ENCODE data around the gene DNAJB1. TPM values are rescaled to one million over a fixed set of nuclear protein-coding genes. Genes with fewer than 3 reads are reported as not detected.

The DNAJB1 gene
- total and polyA plus RNA-seq, 4 donors: 72.2 to 171 (median 94.5) TPM

- H3K4me1 ChIP-seq (ENCODE audit: control insufficient read depth in 5 of 5, insufficient read depth in 5 of 5, low read length in 5 of 5): peaks cover 0 to 88% (median 22%) of the 10 kb centered on the region in 5 donors
- 47 to 49% methylated on average over 26 of the region's 26 CpGs for WGBS, 2 donors
- TF ChIP-seq CTCF (IDR thresholded peaks at IDR 0.05; ENCODE audit: control extremely low read depth, extremely low read depth): no peak
- DNase-seq (peak; percentile 92 to 95 (median 95)), ATAC-seq (ENCODE audit: insufficient read depth, low FRiP score) (no peak)
- H3K27ac ChIP-seq (ENCODE audit: low read depth in 1 of 2, low read length in 1 of 2): peak overlapping the region in 1 of 2 donors; percentile 26
- H3K36me3 ChIP-seq (ENCODE audit: control insufficient read depth in 4 of 4, insufficient read depth in 4 of 4, low read length in 4 of 4): peaks cover 3 to 32% (median 14%) of the 10 kb centered on the region in 4 donors
- H3K9me3 ChIP-seq (ENCODE audit: control insufficient read depth in 4 of 4, insufficient read depth in 3 of 4, low read length in 3 of 4): peaks cover 0 to 2% (median 0%) of the 10 kb centered on the region in 4 donors
- peaks cover 0 to 9% (median 0%) of the 10 kb centered on the region in 3 donors for H3K27me3 ChIP-seq (ENCODE audit: control insufficient read depth in 3 of 3, insufficient read depth in 3 of 3, low read length in 2 of 3)
- no peak overlapping the region for H3K4me3 ChIP-seq
- H3K9ac ChIP-seq (ENCODE audit: insufficient read depth in 1 of 2, low read length in 2 of 2): peak overlapping the region in 1 of 2 donors; percentile 13
These were observed 41.4 kb downstream of the DNAJB1 start for GRCh38 chr19:14476673-14477401.

- Histone ChIP-seq H3K9ac (ENCODE audit: insufficient read depth in 1 of 2, low read length in 2 of 2) (no peak overlapping the region), H3K27ac (ENCODE audit: low read depth in 1 of 2, low read length in 1 of 2) (no peak overlapping the region), H3K9me3 (ENCODE audit: control insufficient read depth in 4 of 4, insufficient read depth in 3 of 4, low read length in 3 of 4) (peaks cover 0 to 2% (median 0%) of the 10 kb centered on the region in 4 donors), H3K36me3 (ENCODE audit: control insufficient read depth in 4 of 4, insufficient read depth in 4 of 4, low read length in 4 of 4) (peaks cover 3 to 32% (median 11%) of the 10 kb centered on the region in 4 donors), H3K4me1 (ENCODE audit: control insufficient read depth in 5 of 5, insufficient read depth in 5 of 5, low read length in 5 of 5) (peaks cover 0 to 88% (median 22%) of the 10 kb centered on the region in 5 donors), H3K27me3 (ENCODE audit: control insufficient read depth in 3 of 3, insufficient read depth in 3 of 3, low read length in 2 of 3) (peaks cover 0 to 9% (median 0%) of the 10 kb centered on the region in 3 donors), H3K4me3 (no peak overlapping the region)
- 81 to 87% methylated on average over 7 of the region's 7 CpGs for WGBS, 2 donors
- DNase-seq: peak in 1 of 3 donors; percentile 19
- no peak for ATAC-seq (ENCODE audit: insufficient read depth, low FRiP score)
- no peak for TF ChIP-seq CTCF (IDR thresholded peaks at IDR 0.05; ENCODE audit: control extremely low read depth, extremely low read depth)
These were observed 41.9 kb downstream of the DNAJB1 start for GRCh38 chr19:14476327-14476672.

GRCh38 chr19:14475251-14476073, 42.7 kb downstream of the DNAJB1 start, which contains the start of gene PTGER1:
Gene PTGER1 (minus strand): TSS chr19:14475354. CDS start chr19:14474320, 1,034 bp downstream.
- no peak within 1 kb of the TSS for H3K9ac ChIP-seq (ENCODE audit: insufficient read depth in 1 of 2, low read length in 2 of 2)
- H3K27ac ChIP-seq (ENCODE audit: low read depth in 1 of 2, low read length in 1 of 2): no peak within 1 kb of the TSS
- H3K36me3 ChIP-seq (ENCODE audit: control insufficient read depth in 4 of 4, insufficient read depth in 4 of 4, low read length in 4 of 4): peaks cover 3 to 34% (median 11%) of the 10 kb centered on the region in 4 donors
- H3K4me1 ChIP-seq (ENCODE audit: control insufficient read depth in 5 of 5, insufficient read depth in 5 of 5, low read length in 5 of 5): peaks cover 0 to 84% (median 22%) of the 10 kb centered on the region in 5 donors
- WGBS, 2 donors: 8 to 11% methylated on average over 33 of the region's 33 CpGs
- peak; percentile 88 to 93 (median 90) for DNase-seq
- H3K9me3 ChIP-seq (ENCODE audit: control insufficient read depth in 4 of 4, insufficient read depth in 3 of 4, low read length in 3 of 4): peaks cover 0 to 2% (median 0%) of the 10 kb centered on the region in 4 donors
- peaks cover 0 to 9% (median 0%) of the 10 kb centered on the region in 3 donors for H3K27me3 ChIP-seq (ENCODE audit: control insufficient read depth in 3 of 3, insufficient read depth in 3 of 3, low read length in 2 of 3)
- no peak within 1 kb of the TSS for H3K4me3 ChIP-seq
- TF ChIP-seq CTCF (IDR thresholded peaks at IDR 0.05; ENCODE audit: control extremely low read depth, extremely low read depth): peak; percentile 5
- no peak for ATAC-seq (ENCODE audit: insufficient read depth, low FRiP score)

Measured in lung (tissue), 12 donors.